Mesendoderm (in vitro differentiated cells): ENCODE data around the gene MTFR2.

Source experiments
- DNase-seq: peaks from one replicate; pipeline ENCODE4 v3.0.0; 2013
- H2AK5ac ChIP-seq: 2 replicates; pipeline ENCODE4 v1.6.1; 2013; ENCODE audit warnings: low read length, inconsistent platforms
- H2BK120ac ChIP-seq: 2 replicates; pipeline ENCODE4 v1.6.1; 2013; ENCODE audit warnings: low read depth, mild to moderate bottlenecking, low read length, moderate library complexity, mixed read lengths
- H2BK15ac ChIP-seq: replicated peaks from 2 replicates; pipeline ENCODE4 v1.6.1; 2013; ENCODE audit warnings: low read depth, mild to moderate bottlenecking, moderate library complexity
- H2BK5ac ChIP-seq: 2 replicates; pipeline ENCODE4 v1.6.1; 2013; ENCODE audit warnings: low read length, inconsistent platforms
- H3K18ac ChIP-seq: 2 replicates; pipeline ENCODE4 v1.6.1; 2013; ENCODE audit warnings: mild to moderate bottlenecking, low read length, mixed read lengths
- H3K23ac ChIP-seq: one replicate; pipeline ENCODE4 v1.6.1; 2013; ENCODE audit warnings: low read length
- H3K27ac ChIP-seq: 2 replicates; pipeline ENCODE4 v1.5.1; 2013; ENCODE audit warnings: low read depth, mild to moderate bottlenecking, inconsistent platforms, low read length, moderate library complexity
- H3K27me3 ChIP-seq: 2 replicates; pipeline ENCODE4 v1.6.1; 2013; ENCODE audit warnings: low read length, control low read depth, mild to moderate bottlenecking, inconsistent platforms; ENCODE audit not compliant: insufficient read depth, poor library complexity
- H3K36me3 ChIP-seq: 2 replicates; pipeline ENCODE4 v1.6.1; 2013; ENCODE audit warnings: low read length, inconsistent platforms; ENCODE audit not compliant: control insufficient read depth, insufficient read depth
- H3K4ac ChIP-seq: one replicate; pipeline ENCODE4 v1.6.1; 2013; ENCODE audit warnings: low read depth, mild to moderate bottlenecking, low read length, moderate library complexity
- H3K4me1 ChIP-seq: 2 replicates; pipeline ENCODE4 v1.6.1; 2013; ENCODE audit warnings: low read depth, low read length, inconsistent platforms; ENCODE audit not compliant: control insufficient read depth
- H3K4me2 ChIP-seq: 2 replicates; pipeline ENCODE4 v1.6.1; 2013; ENCODE audit warnings: low read length
- H3K4me3 ChIP-seq: 2 replicates; pipeline ENCODE4 v1.5.1; 2013; ENCODE audit warnings: mild to moderate bottlenecking, low read length
- H3K56ac ChIP-seq: one replicate; pipeline ENCODE4 v1.6.1; 2013; ENCODE audit warnings: low read length
- H3K79me1 ChIP-seq: 2 replicates; pipeline ENCODE4 v1.6.1; 2013; ENCODE audit warnings: low read length, inconsistent platforms
- H3K79me2 ChIP-seq: 2 replicates; pipeline ENCODE4 v1.6.1; 2013; ENCODE audit warnings: mild to moderate bottlenecking, low read length; ENCODE audit not compliant: control insufficient read depth, insufficient read depth
- H3K9ac ChIP-seq: 2 replicates; pipeline ENCODE4 v1.6.1; 2013; ENCODE audit warnings: low read length, inconsistent platforms
- H4K5ac ChIP-seq: one replicate; pipeline ENCODE4 v1.6.1; 2013; ENCODE audit warnings: low read length
- H4K8ac ChIP-seq: one replicate; pipeline ENCODE4 v1.6.1; 2013; ENCODE audit warnings: low read depth, mild to moderate bottlenecking, control low read depth, low read length, moderate library complexity
- WGBS: extraction: QIAGEN DNeasy Blood & Tissue Kit; methylation state at CpG from one replicate; pipeline ENCODE4 v1.1.7; 2013; ENCODE audit warnings: low lambda C conversion rate, missing lambda C conversion rate; ENCODE audit not compliant: insufficient coverage; ENCODE audit errors: extremely low coverage; 5-methylcytosine and 5-hydroxymethylcytosine counted together

The MTFR2 gene

DNA sequence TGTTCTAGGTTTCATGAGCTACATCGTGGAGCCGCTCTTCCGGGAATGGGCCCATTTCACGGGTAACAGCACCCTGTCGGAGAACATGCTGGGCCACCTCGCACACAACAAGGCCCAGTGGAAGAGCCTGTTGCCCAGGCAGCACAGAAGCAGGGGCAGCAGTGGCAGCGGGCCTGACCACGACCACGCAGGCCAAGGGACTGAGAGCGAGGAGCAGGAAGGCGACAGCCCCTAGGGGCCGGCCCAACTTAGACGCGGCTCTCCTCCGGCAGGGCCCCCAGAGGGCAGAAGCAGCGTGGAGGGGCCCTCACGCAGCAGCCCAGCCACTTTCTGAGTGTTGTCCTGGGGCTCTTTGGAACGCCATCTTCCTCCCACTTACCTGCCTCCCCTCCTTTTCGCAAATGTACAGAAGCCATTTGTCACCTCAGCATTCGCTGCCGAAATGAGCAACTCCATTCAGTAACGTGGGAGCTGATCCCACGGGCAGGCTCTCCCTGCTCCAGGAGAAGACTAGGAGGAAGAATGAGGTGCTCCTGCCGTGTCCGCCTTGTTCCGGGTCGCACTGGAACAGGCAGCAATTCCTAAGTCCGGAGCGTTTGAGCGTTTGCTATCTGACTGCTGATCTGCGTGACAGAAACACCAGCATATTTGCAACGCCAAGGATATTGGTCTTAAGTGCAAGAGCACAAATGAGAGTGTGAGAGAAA, 58.4 kb downstream of the MTFR2 start:
- Histone ChIP-seq H3K9ac (no peak overlapping the region), H2BK15ac (no peak overlapping the region), H3K4ac (no peak overlapping the region), H3K36me3 (no peaks in the 10 kb centered on the region), H3K79me2 (no peaks in the 10 kb centered on the region), H2AK5ac (no peak overlapping the region), H3K56ac (no peak overlapping the region), H2BK120ac (no peak overlapping the region), H2BK5ac (no peak overlapping the region), H3K79me1 (no peaks in the 10 kb centered on the region), H3K27me3 (no peaks in the 10 kb centered on the region), H3K4me2 (no peak overlapping the region), H3K18ac (no peak overlapping the region), H4K8ac (no peak overlapping the region), H3K27ac (no peak overlapping the region), H3K4me3 (no peak overlapping the region), H4K5ac (no peak overlapping the region), H3K4me1 (no peaks in the 10 kb centered on the region), H3K23ac (no peak overlapping the region)
- DNase-seq = no peak
- no CpG with 5 or more reads among the region's 32 CpGs for WGBS

DNA sequence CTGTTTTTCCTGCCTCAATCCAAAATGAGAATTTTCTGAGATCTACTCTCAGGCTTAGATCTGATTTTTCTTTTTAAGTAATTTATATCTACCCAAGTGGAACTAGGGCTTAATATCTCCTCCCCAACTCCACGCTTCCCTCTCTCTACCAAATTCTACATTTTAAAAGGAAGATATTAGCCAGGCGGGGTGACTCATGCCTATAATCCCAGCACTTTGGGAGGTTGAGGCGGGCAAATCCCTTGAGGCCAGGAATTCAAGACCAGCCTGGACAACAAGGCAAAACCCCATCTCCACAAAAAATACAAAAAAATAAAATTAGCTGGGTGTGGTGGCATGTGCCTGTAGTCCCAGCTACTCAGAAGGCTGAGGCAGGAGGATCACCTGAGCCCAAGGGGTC, 61.0 kb downstream of the MTFR2 start:
- H3K23ac ChIP-seq = no peak overlapping the region
- H3K4me3 ChIP-seq = no peak overlapping the region
- H3K56ac ChIP-seq = no peak overlapping the region
- no CpG with 5 or more reads among the region's 3 CpGs for WGBS
- H3K79me2 ChIP-seq = no peaks in the 10 kb centered on the region
- no peaks in the 10 kb centered on the region for H3K36me3 ChIP-seq
- H2BK120ac ChIP-seq = no peak overlapping the region
- H3K27me3 ChIP-seq = no peaks in the 10 kb centered on the region
- no peak overlapping the region for H4K5ac ChIP-seq
- no peak overlapping the region for H3K4ac ChIP-seq
- H2AK5ac ChIP-seq = no peak overlapping the region
- H3K9ac ChIP-seq = no peak overlapping the region
- no peak overlapping the region for H4K8ac ChIP-seq
- no peak overlapping the region for H3K27ac ChIP-seq
- H3K79me1 ChIP-seq = no peaks in the 10 kb centered on the region
- H3K4me1 ChIP-seq = no peaks in the 10 kb centered on the region
- H3K18ac ChIP-seq = no peak overlapping the region
- H3K4me2 ChIP-seq = no peak overlapping the region
- no peak for DNase-seq
- H2BK15ac ChIP-seq = no peak overlapping the region
- H2BK5ac ChIP-seq = no peak overlapping the region

DNA sequence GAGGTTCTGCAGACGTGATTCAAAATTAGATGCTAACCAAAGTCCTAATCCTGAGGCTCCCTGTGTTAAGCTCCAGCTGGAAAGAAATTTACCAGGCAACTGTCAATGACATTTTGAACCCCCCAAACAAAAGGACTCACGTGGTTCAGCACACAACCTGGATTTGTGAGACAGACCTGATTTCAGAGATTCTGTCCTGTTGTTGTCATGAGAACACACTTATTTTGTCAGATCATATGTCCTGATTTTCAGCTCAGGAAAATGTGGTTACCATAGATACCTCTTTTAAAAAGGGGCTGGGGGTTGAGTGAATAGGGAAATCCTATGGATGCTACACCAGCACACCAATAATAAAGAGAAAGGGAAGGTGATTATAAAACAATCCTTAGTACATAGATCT, 61.6 kb downstream of the MTFR2 start:
- no peak overlapping the region for H3K23ac ChIP-seq
- H3K4me3 ChIP-seq = no peak overlapping the region
- no peak overlapping the region for H3K56ac ChIP-seq
- no peak overlapping the region for H4K5ac ChIP-seq
- H2BK15ac ChIP-seq = no peak overlapping the region
- no peak overlapping the region for H3K18ac ChIP-seq
- no peak overlapping the region for H3K4ac ChIP-seq
- no peaks in the 10 kb centered on the region for H3K27me3 ChIP-seq
- no peak overlapping the region for H2BK120ac ChIP-seq
- no peaks in the 10 kb centered on the region for H3K4me1 ChIP-seq
- DNase-seq = no peak
- no peak overlapping the region for H3K27ac ChIP-seq
- no peak overlapping the region for H3K9ac ChIP-seq
- H3K79me1 ChIP-seq = no peaks in the 10 kb centered on the region
- H4K8ac ChIP-seq = no peak overlapping the region
- no peaks in the 10 kb centered on the region for H3K36me3 ChIP-seq
- no peak overlapping the region for H3K4me2 ChIP-seq
- no peak overlapping the region for H2BK5ac ChIP-seq
- WGBS = no CpG with 5 or more reads among the region's 2 CpGs
- H2AK5ac ChIP-seq = no peak overlapping the region
- no peaks in the 10 kb centered on the region for H3K79me2 ChIP-seq

DNA sequence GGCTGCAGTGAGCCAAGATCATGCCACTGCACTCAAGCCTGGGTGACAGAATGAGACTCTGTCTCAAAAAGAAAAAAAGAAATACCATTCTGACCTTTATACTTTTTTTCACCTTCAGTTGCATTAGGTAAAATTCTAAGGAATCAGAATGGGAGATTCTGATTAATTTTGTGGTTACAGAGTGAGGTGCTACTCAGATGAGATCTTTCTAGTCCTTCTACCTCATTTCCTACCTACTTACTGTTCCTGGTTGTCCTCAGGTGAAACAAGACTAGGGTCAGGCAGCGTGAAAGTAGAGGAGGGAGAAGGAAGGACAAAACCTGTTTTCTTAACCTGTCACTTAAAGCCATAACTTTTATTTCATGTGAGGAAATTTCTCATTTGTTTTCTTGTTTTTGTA, 63.7 kb downstream of the MTFR2 start:
- no peak overlapping the region for H3K56ac ChIP-seq
- H3K79me1 ChIP-seq = no peaks in the 10 kb centered on the region
- H4K5ac ChIP-seq = no peak overlapping the region
- H3K36me3 ChIP-seq = no peaks in the 10 kb centered on the region
- no peak overlapping the region for H2BK15ac ChIP-seq
- no peak overlapping the region for H2BK5ac ChIP-seq
- H3K23ac ChIP-seq = no peak overlapping the region
- no peak overlapping the region for H3K27ac ChIP-seq
- DNase-seq = no peak
- no peak overlapping the region for H3K4me3 ChIP-seq
- WGBS = no CpG with 5 or more reads among the region's 1 CpG
- H3K4me2 ChIP-seq = no peak overlapping the region
- no peak overlapping the region for H3K4ac ChIP-seq
- no peaks in the 10 kb centered on the region for H3K4me1 ChIP-seq
- H4K8ac ChIP-seq = no peak overlapping the region
- H3K18ac ChIP-seq = no peak overlapping the region
- no peak overlapping the region for H3K9ac ChIP-seq
- H2BK120ac ChIP-seq = no peak overlapping the region
- no peaks in the 10 kb centered on the region for H3K27me3 ChIP-seq
- no peak overlapping the region for H2AK5ac ChIP-seq
- H3K79me2 ChIP-seq = no peaks in the 10 kb centered on the region

DNA sequence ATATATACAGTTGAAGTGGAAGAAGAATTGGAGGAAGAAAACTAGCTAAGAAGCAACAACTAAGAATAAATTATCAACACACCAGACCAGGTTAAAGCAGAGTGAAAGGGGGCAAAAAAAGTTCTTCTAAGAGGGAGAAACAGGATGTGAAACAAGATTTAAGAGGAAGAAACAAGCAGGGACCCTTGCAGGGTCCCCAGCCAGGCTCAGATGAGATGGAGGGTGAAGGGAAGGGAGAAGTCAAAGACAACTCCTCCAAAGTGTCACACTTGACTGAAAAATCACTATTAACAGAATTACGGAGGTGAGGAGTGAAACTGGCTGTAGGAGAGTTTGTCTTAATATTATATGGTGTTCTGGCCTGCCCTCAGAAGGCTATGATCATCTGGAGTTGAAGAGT, 65.4 kb downstream of the MTFR2 start:
- no peak for DNase-seq
- Histone ChIP-seq H4K5ac (no peak overlapping the region), H3K4me1 (no peaks in the 10 kb centered on the region), H3K4ac (no peak overlapping the region), H3K36me3 (no peaks in the 10 kb centered on the region), H4K8ac (no peak overlapping the region), H3K79me1 (no peaks in the 10 kb centered on the region), H3K23ac (no peak overlapping the region), H2BK5ac (no peak overlapping the region), H2BK120ac (no peak overlapping the region), H3K27ac (no peak overlapping the region), H3K18ac (no peak overlapping the region), H3K9ac (no peak overlapping the region), H2BK15ac (no peak overlapping the region), H3K79me2 (no peaks in the 10 kb centered on the region), H2AK5ac (no peak overlapping the region), H3K56ac (no peak overlapping the region), H3K27me3 (no peaks in the 10 kb centered on the region), H3K4me2 (no peak overlapping the region), H3K4me3 (no peak overlapping the region)
- WGBS = no CpG with 5 or more reads among the region's 1 CpG

DNA sequence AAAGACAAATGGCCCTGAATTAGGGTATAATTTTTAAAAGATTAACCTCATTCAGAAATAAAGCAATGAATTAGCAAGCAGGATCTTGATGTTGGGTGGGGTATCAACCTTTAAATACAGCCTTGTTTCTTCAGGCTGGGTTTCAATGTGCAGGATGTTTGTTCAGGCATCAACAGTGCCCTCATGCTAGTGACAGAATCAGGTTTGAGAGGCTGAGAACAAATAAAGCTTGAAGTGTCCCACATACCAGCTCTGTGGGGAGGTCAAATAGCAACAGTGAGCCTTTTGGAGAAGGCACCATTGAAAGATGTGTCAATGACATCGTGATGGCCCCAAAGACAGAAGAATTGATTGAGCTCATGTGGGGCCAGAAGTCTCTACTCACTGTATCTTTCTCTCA, 68.2 kb downstream of the MTFR2 start:
- Histone ChIP-seq H2BK15ac (no peak overlapping the region), H2BK120ac (no peak overlapping the region), H3K56ac (no peak overlapping the region), H4K5ac (no peak overlapping the region), H3K9ac (no peak overlapping the region), H3K4me1 (no peaks in the 10 kb centered on the region), H3K4me2 (no peak overlapping the region), H3K79me2 (no peaks in the 10 kb centered on the region), H2AK5ac (no peak overlapping the region), H3K79me1 (no peaks in the 10 kb centered on the region), H3K27ac (no peak overlapping the region), H4K8ac (no peak overlapping the region), H3K18ac (no peak overlapping the region), H3K4me3 (no peak overlapping the region), H2BK5ac (no peak overlapping the region), H3K4ac (no peak overlapping the region), H3K27me3 (no peaks in the 10 kb centered on the region), H3K23ac (no peak overlapping the region), H3K36me3 (no peaks in the 10 kb centered on the region)
- WGBS = no CpG with 5 or more reads among the region's 1 CpG
- DNase-seq = no peak
